WERI-Rb-1 (cell line): ENCODE data around the gene CASQ2.

ENCODE experiments used
- DNase-seq: peaks from one replicate; pipeline ENCODE4 v3.0.0-alpha.2; 2020
- H3K27ac ChIP-seq: fragments of 250-450 bp; sonication (Bioruptor Pico); 2 replicates; pipeline ENCODE4 v1.5.1; 2020; ENCODE audit warnings: mild to moderate bottlenecking, moderate library complexity
- H3K27me3 ChIP-seq: fragments of 250-450 bp; sonication (Bioruptor Pico); 2 replicates; pipeline ENCODE4 v1.5.1; 2021; ENCODE audit warnings: mild to moderate bottlenecking, low read depth, moderate library complexity; ENCODE audit not compliant: insufficient read depth, severe bottlenecking
- H3K36me3 ChIP-seq: fragments of 250-450 bp; sonication (Bioruptor Pico); 2 replicates; pipeline ENCODE4 v1.5.1; 2020; ENCODE audit warnings: mild to moderate bottlenecking, moderate library complexity
- H3K4me3 ChIP-seq: 2 replicates; pipeline ENCODE4 v1.5.1; 2011; ENCODE audit warnings: low read depth, mild to moderate bottlenecking, control low read depth, low read length
- H3K9me3 ChIP-seq: fragments of 250-450 bp; sonication (Bioruptor Pico); 2 replicates; pipeline ENCODE4 v1.5.1; 2021; ENCODE audit warnings: mild to moderate bottlenecking, moderate library complexity; ENCODE audit not compliant: severe bottlenecking
- TF ChIP-seq, protein P1 (sequence below): IDR thresholded peaks from 2 replicates; pipeline ENCODE4 v1.5.1; 2011; ENCODE audit warnings: low read depth, mild to moderate bottlenecking, control low read depth, inconsistent platforms, low read length

The CASQ2 gene

DNA sequence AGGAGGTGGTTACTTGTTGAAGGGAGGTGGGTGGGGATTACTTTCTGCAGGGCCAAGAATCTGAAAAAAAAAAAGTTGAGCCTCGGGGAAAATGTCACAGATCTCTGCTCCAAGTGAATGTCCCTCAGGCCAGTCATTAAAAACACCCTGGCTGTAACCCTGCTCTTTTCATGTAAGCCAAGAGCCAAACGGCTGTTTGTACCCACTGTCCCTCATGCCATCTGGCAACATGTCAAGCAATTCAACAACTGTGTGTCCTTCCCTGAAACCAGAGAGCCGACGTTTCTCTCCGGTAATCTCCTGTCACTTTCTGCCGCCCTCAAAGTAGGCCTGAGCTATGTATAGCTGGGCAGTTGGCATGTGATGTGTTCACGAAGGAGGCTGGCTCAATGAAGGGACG lies 14.7 kb downstream of the CASQ2 start:
- H3K27ac ChIP-seq, result no peak overlapping the region
- H3K9me3 ChIP-seq, result no peaks in the 10 kb centered on the region
- H3K36me3 ChIP-seq, result no peaks in the 10 kb centered on the region
- TF ChIP-seq, protein P1, sequence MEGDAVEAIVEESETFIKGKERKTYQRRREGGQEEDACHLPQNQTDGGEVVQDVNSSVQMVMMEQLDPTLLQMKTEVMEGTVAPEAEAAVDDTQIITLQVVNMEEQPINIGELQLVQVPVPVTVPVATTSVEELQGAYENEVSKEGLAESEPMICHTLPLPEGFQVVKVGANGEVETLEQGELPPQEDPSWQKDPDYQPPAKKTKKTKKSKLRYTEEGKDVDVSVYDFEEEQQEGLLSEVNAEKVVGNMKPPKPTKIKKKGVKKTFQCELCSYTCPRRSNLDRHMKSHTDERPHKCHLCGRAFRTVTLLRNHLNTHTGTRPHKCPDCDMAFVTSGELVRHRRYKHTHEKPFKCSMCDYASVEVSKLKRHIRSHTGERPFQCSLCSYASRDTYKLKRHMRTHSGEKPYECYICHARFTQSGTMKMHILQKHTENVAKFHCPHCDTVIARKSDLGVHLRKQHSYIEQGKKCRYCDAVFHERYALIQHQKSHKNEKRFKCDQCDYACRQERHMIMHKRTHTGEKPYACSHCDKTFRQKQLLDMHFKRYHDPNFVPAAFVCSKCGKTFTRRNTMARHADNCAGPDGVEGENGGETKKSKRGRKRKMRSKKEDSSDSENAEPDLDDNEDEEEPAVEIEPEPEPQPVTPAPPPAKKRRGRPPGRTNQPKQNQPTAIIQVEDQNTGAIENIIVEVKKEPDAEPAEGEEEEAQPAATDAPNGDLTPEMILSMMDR, result no peak
- H3K27me3 ChIP-seq, result no peaks in the 10 kb centered on the region
- H3K4me3 ChIP-seq, result no peak overlapping the region
- peak; percentile 22 for DNase-seq

DNA sequence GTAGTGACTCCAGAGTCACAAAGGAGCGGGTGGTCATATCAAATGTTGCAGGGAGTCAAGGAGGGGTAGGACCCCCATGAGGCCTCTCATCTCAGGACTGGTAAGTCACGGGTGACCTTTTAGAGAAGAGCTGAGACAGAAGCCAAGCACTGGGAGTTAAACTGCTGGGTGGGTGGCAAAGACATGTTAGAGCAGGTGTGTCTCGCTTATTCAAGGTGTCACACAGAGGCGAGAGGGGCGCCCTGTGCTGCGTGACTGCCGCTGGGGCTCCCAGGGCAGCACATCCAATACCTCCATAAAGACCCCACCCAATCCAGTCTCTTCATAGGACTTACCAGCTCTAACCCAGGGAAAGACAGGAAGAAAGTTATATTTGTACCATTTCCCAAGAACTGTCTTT lies 15.2 kb downstream of the CASQ2 start:
- TF ChIP-seq, protein P1, result no peak
- Histone ChIP-seq H3K9me3 (no peaks in the 10 kb centered on the region), H3K27ac (no peak overlapping the region), H3K36me3 (no peaks in the 10 kb centered on the region), H3K27me3 (no peaks in the 10 kb centered on the region), H3K4me3 (no peak overlapping the region)
- DNase-seq, result no peak

DNA sequence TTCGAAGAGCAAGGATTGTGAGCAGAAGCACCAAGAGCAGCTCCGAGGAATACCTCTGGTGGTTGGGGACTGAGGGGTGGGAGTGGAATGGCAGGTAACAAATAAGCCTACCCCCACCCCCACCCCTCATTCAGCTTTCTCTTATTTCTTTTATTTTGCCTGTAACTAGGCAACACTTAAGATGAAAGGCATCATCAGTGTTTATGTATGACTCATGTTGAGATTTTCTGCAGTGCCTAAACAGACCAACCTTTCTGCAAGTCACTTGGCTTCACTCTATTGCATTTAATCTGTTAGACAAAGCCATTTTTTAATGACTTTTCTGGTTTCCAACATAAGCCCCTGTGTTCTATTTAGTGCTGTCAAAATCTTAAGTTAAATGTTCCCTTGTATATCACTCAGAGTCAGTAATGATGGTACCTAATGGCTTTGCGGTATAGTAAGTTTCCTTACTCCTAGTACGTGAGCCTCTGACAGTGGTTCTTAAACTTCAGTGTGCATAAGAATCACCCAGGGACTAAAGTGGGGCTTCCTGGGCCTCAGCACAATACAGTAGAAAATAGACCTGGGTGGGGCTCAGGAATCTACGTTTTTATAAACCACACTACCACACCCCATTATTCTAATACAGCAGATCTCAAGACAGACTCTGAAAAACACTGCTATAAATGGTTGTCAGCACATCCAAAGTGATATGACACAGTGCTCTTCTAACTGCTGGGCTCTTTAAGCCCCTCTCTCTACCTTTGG lies 19.9 kb downstream of the CASQ2 start:
- no peaks in the 10 kb centered on the region for H3K9me3 ChIP-seq

DNA sequence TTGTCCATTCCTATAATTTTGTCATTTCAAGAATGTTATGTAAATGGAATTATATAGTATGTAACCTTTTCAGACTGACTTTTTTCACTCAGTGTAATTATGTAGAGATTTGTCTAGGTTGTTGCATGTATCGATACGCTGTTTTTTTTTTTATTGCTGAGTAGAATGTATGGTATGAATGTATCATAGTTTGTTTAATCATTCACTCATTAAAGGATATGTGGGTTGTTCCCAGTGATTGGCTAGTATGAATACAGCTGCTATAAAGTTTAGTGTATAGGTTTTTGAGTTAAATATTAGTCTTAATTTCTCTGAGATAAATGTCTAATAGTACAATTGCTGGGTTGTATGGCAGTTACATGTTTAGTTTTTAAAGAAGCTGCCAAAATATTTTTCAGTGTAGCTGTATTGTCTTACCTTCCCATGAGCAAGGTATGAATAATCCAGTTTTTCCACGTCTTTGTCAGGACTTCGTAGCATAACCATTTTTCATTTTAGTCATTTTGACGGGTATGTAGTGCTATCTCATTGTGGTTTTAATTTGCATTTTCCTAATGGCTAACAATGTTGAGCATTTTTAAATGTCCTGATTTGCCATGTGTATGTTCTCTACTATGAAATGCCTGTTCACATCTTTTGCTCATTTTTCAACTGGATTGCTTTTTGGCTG lies 22.4 kb downstream of the CASQ2 start:
- Histone ChIP-seq H3K27me3 (no peaks in the 10 kb centered on the region), H3K4me3 (no peak overlapping the region), H3K27ac (no peak overlapping the region), H3K9me3 (no peaks in the 10 kb centered on the region), H3K36me3 (no peaks in the 10 kb centered on the region)
- DNase-seq, result no peak
- TF ChIP-seq, protein P1, result no peak

More for the DNA sequence above, 19.9 kb downstream of the CASQ2 start:
- no peaks in the 10 kb centered on the region for H3K36me3 ChIP-seq
- TF ChIP-seq, protein P1, result no peak
- no peak overlapping the region for H3K4me3 ChIP-seq
- H3K27me3 ChIP-seq, result no peaks in the 10 kb centered on the region
- DNase-seq, result no peak
- H3K27ac ChIP-seq, result no peak overlapping the region

DNA sequence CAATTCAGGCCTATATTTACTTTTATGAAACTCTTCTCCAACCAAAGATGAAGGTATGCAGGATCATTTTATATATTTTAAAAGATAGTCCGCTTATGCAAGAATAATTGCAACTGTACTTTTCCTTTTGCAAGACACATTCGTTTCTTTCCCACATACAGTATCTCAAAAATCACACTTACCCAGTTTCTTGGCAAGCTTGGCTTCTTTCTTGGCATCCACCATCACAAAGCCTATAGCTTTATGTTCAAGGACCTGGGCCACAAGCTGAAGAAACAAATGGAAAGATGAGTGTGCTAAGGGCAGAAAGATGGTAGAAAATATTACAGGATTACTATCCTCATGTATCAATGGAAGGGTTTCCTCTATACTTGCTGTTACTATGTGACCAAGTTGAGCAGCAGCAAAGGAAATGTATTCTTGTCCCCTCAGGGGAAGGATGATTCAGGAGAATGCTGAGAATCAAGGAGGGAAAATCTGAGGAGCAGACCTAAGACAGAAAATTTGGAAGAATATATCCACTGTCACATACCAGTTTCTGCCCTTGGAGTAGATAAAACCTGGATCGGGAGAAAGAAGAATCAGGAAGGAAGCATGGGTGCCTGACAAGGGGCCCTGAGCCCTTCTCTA lies 23.8 kb downstream of the CASQ2 start:
- TF ChIP-seq, protein P1, result no peak

More for the DNA sequence above, 23.8 kb downstream of the CASQ2 start:
- H3K36me3 ChIP-seq, result no peaks in the 10 kb centered on the region
- H3K27ac ChIP-seq, result no peak overlapping the region
- no peak overlapping the region for H3K4me3 ChIP-seq
- DNase-seq, result no peak
- H3K9me3 ChIP-seq, result no peaks in the 10 kb centered on the region
- H3K27me3 ChIP-seq, result no peaks in the 10 kb centered on the region
